ENCODE results near the gene SEMA4B.

- TF ChIP-seq, protein P1, sequence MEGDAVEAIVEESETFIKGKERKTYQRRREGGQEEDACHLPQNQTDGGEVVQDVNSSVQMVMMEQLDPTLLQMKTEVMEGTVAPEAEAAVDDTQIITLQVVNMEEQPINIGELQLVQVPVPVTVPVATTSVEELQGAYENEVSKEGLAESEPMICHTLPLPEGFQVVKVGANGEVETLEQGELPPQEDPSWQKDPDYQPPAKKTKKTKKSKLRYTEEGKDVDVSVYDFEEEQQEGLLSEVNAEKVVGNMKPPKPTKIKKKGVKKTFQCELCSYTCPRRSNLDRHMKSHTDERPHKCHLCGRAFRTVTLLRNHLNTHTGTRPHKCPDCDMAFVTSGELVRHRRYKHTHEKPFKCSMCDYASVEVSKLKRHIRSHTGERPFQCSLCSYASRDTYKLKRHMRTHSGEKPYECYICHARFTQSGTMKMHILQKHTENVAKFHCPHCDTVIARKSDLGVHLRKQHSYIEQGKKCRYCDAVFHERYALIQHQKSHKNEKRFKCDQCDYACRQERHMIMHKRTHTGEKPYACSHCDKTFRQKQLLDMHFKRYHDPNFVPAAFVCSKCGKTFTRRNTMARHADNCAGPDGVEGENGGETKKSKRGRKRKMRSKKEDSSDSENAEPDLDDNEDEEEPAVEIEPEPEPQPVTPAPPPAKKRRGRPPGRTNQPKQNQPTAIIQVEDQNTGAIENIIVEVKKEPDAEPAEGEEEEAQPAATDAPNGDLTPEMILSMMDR (IDR thresholded peaks at IDR 0.05 in 8 of 11, conservative IDR thresholded peaks at IDR 0.05 in 3 of 11), result no peak
- TF ChIP-seq POLR2A (IDR thresholded peaks at IDR 0.05), result no peak
Observed at GRCh38 chr15:90223441-90224165, 22.5 kb downstream of the SEMA4B start.
